T follicular helper cell (primary cell): ENCODE data around the gene HMCN1.

Experiments
- DNase-seq: peaks from one replicate; pipeline ENCODE4 v3.0.0-alpha.2; 2020; ENCODE audit warnings: low read depth
- total RNA-seq, 2 experiments: gene quantifications; one replicate each; lab custom pipeline; 2026; lab: John Stamatoyannopoulos, UW

HMCN1 gene
- 0.09 to 0.42 reads per million in 2 experiments for total RNA-seq

DNA sequence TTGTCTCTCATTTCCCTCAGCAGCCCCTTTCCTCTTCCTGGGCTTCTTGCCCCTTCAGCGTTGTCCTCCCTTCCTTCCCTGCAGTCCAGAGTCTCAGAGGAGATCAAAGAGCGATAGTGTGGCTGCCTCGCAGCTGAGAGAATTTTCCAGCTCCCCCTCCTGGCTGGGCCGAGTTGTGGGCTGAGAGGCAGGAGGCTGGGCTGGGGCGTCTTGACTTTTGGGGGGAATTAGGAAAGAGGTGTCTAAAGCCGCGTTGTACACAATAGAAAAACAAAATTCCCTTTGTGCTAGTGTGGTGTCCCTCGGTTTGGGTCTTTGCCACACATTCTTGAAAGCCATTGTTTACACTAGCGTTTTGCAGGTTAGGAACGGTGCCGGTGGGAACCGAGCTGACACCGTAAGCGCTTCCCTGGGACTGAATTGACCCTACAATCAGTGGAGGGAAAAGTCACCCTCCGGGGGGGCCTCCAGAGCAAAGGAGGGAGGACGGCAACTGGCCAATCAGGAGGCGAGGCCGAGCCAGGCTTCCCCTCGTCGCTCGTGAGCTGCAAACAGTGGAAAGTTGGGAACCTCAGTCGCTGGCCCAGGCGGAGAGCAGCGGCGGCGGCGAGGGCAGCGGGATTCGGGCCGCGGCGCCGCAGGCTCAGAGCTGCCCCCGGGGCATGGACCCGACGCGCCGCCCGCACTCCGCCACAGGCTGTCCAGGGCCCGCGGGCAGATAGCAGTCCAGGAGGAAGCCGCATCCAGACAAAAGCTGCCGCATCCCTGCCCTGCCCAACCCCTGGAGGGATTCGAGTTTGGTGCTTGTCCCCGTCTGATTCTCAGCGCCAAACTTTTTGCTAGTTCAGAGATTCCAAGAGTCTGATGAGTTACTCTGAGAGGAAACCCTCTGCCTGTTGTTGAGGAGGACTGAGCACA is at the start of gene HMCN1:
HMCN1 (plus strand) TSS at position 574 of the 918 bp plus-strand sequence. CDS start 389 bp downstream, outside the sequence.
- DNase-seq, result no peak

DNA sequence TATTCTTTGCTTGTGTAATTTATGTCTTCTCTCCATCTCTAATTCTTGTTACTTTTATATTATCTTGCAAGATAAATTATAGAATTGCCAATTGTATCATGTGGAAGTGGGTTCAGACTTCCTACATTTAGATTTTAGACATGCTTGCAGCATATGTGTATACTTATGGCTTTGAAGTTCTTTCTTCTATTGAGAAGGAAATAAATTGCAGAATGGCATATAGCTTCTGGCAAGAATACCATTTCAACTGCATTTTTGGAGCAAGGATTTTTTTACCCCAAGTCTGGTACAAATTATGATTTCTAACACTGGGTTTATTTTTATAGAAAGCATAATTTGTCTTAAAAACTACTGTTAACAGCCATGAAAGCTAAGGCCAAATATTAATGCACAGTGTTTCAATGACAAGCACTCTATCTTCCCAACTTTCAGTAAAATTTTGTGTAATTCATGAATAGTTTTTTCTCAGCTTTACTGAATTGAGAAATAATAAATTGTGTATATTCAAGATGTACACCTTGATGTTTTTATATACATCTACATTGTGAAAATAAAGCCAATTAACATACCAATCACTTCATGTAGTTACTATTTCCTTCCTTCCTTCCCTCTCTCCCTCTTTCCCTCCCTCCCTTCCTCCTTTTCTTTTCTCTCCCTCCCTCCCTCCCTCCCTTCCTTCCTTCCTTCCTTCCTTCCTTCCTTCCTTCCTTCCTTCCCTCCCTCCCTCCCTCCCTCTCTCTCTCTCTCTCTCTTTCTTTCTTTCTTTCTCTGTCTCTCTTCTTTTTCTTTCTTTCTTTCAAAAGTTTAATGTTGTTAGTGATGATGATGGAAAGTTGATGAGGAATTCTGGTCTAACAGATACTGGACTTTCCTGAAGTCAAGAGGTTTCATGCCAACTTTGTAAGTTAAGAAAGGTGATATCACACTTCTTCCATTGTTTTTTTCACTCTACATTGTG is 47.1 kb upstream of the HMCN1 start:
- no peak for DNase-seq

DNA sequence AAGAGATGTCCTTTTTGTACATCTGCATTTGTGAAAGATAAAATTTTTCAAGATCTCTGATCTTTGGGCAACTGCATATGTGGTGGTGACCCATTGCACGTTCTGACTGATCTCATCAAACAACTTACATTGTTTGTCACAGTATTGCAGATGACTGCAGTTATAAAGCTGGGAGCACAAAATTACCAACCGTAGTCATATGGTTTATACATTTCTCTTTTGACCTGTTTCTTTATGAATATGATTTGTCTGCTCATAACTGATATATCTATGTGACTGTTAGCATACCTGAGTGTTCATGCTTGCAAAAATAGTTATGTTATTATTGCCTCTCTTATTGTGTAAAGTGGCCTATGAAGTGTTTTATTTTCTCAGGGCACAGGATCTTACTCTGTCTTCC is 43.7 kb upstream of the HMCN1 start:
- DNase-seq, result no peak

DNA sequence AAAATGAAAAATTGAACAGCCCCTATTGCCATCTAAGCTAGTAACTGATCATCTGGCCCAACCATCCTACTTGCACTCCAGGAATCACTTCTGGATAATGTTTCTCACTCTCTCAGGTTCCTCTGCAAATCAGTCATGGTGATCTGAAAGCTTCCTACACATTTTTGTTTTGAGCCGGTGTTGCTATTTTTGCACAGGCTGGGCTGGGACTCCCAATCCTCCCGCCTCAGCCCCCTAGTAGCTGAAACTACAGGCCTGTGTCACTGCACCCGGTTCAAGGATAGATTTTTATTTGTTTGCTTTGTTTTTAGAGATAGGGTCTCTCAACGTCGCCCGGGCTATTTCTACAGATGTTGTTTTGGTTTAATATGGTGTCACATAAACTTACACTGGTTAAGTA is 40.5 kb upstream of the HMCN1 start:
- no peak for DNase-seq

DNA sequence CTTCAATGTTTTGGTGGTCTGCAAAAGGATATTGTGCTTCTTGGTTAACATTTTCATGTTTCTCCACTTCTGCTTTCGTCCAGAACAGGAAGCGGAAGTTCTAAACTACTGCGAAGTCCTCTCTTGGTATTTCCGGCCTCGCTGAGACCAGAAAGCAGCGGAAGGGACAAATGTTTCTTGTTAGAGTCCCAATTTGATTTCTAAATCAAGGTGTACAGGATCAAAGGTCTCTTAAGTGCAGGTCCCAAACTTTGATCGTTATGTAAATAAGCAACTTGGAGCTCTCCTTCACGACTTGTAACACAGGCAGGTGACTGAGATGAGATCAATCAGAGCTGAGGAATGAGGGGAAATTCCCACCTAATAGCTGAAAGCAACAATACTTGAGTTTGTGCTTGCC is 40.1 kb upstream of the HMCN1 start:
- DNase-seq, result no peak

DNA sequence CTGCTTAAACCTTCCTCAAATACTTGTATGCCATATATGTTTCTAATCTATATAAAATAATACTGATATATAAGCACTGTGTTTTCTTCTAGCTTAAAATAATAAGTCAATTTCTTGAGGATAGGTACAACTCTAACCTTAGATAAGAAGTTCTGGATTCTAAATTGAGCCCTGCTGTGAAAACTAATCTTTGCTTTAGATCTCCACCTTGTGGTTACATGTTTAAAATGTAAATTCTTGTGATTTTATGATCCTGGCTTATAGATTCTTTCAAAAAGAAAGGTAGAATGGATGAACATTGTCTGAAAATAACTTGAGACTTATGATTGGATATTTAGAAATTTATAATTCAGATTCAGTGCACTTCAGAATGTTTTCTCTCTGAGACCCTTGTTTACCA is 38.9 kb upstream of the HMCN1 start:
- no peak for DNase-seq

DNA sequence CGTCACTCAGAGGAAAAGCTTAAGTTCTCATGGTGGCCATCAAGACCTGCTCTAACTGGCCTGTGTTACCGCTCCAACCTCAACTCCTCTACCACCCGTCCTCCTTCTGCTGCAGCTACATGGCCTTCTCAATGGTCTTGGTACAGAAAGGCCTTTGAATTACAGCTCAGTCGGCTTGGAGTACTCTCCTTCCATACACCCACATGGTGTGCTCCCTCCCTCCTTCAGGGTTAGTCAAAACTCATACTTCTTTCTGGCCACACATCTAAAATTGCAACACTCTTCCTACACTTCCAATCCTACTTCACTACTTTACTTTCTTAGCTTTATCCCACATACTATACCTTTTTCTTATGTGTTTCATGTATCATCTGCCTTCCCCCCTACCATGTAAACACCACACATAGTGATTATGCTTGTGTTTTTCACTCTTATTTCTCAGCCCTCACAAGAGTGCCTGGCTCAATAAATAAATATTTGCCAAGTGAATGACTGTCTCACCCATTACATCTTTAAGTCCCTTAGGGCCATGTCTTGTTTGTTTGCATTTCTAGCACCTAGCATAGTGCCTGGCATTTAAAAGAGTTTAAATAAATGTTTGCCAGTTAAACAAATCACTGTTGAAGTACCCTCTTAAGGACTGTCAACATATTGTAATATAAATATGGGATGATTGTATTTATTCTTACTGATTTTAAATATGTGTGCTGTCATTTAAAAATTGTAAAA is 37.6 kb upstream of the HMCN1 start:
- no peak for DNase-seq

DNA sequence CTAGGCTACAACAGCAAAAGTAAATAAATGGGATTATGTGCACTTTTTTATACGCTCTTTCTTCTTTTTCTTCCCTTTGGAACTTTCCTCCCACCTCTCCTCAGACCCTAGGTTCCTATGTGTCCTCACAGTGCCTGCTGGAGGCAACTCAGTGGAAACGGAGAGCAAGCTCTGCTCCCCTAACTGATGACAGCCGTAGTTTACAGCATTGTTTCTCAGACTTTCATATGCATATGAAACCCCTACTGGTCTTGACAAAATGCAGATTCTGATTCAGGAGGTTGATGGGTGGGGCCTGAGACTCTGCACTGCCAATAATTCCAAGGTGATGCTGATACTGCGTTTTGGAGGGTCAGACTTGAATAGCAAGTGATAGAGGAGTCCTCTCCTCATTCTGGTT is 34.3 kb upstream of the HMCN1 start:
- DNase-seq, result no peak

DNA sequence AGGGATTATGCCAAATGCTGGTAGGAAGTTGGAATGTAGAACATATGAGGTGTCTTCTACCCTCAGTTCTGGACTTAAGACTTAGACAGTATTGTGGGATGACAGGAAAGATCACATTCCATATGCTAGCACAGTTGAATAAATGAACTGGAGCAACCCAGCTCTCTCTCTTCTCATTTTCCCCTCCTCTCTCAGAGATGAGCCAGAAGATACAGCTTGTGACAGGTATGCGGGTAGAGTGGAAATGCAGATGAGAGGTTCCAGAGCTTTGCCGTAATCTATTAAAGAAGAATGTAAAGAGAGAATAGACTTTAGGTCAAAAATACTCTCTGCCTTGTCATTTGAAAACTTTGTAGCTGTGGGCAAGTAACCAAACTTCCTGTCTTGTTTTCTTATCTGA is 32.5 kb upstream of the HMCN1 start:
- DNase-seq, result no peak

DNA sequence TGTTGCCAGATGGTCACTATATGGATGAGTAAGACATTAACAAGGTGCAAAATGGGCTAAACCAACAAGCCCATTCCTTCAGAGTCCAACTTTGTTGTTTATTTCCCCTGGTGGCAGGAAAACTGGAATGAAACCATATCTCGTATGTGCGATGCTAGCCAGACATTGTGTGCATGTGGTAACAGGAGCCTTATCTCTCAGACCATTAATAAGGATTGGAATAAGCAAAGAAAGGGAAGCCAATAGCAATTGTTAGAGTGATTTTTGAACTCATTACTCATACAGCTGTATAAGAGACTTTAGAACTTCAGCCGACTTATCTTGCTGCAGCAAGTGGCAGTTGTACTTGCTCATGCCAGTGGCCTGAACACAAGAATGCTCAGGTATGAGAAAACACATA is 30.0 kb upstream of the HMCN1 start:
- DNase-seq, result no peak

DNA sequence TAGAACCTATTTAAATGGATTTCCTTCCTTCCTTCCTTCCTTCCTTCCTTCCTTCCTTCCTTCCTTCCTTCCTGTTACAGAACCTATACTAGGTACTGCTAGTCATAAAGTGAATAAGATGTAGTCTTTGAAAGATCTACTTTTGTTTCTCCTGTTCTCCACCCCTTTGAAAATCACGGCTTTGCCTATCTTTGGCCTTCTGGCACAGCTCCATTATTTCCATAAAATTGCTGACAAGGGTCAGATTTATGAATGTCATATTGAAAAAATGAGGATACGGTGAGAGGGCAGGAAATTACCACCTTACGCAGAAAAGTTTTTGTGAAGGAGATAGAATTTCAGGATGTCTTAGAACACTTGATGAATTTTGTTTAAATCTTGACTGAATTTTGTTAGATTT is 18.1 kb upstream of the HMCN1 start:
- no peak for DNase-seq

DNA sequence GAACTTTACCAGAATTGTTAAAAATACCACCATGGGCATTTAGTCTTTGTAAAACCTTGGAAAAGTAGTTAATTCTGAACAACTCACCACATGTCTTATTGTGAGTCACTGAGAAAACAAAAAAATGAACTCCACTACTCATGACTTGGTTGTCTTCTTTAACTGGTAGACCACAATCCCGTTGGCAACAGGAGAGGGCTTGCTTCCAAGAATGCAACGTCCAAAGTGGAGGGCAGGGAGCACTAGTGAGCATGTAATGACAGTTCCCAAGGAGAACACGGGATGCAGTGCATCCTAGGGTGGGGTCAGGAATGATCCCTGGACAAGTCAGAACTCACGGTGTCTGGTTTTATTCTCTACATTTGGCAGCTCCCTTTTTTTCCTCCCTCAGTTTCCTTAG is 15.2 kb upstream of the HMCN1 start:
- DNase-seq, result no peak

DNA sequence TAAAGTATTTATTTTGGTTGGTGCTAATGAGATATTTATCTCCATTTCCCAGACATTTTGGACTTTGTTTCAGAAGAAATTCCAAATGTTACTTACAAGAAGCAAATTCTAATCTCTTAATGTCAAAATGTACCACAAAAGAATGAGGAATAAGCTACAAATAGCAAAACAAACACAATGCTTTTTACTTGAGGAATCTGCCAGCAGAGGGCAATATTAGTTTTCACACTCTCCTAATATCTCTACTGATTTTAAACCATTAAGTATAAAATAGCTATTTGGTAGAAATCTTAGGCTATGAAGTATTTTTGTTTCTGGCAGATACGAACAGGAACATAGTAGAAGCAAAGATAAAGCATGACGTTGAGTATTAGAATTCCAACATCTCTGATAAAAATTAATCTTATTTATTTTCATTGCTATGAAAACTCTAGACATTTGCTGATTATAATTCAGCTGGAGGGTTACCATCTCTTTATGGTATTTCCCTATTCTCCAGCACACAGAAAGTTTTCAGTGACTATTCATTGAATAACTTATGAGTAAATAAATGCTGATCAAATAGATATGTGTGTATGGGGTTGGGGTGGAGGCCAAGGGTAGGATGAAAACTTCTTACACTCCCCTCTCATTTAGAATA is 13.4 kb upstream of the HMCN1 start:
- no peak for DNase-seq

DNA sequence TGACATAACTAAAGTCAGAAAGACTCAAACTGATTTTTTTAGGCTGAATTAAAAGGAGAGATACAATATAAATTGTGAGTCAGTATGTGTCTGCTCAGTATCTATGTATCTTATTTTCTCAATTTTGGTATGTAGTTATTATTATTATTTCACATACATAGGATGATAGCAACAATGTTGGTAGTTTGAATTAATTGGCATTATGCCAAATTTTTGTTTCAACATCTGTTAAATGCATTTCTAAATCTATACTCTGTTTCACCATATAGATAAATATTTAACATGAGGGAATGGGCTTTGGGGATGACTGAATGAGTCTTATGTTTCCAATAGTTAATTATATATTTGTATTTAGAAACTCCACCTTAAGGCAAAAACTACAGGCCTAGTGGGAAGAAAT is 12.6 kb upstream of the HMCN1 start:
- DNase-seq, result no peak

DNA sequence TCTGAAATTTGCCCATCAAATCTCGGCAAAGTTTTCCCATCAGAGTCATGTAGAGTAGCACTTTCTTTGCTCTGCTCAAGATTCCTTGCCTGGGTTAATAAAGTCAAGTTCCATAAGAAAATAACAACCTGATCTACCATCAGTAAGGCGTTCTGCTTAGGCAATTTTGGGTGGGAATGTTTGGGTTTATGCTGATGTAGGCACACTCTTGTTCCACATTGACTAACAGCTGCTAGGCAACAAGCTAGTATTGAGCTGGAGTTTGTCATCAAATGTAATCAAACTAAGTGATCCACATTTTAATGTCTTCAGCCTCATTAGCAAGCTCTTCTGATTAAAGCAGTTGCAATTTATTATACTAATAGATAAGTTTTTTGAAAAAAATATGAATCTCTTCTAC is 12.1 kb upstream of the HMCN1 start:
- no peak for DNase-seq

DNA sequence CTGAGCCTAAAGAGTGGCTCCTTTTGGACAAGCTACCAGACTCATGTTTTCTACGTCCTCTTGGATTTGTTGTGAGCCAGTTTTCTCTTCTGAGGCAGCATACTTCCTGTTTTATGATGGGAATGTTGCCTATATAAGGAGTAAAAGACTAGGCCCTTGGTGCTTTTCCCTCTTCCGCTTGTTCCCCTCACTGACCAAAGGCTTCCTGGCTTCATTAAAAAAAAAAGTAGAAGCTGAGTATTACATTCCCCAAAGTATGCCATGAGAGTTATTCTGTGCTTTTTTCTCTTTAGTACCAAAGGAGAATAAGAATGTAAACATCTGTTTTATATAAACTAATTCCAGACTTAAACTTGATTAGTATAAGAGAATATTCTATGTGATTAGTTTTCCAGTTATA is 6.5 kb upstream of the HMCN1 start:
- no peak for DNase-seq

DNA sequence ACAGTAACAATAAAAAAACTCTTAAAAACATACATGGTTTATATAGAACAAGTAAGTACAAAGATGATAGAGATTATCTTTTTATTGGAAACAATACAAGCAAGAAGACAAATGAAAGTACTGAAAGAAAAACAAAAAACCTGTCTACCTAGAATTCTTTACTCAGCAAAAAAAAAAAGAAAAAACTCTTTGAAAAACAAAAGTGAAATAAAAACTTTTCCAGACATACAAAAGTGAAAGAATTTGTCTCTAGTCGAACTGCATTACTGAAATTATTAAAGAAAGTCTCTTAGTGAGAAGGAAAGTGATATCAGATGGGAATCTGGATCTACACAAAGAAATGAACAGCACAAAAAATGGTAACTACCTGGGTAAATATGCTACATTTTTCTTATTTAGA is 2.7 kb upstream of the HMCN1 start:
- DNase-seq, result no peak

DNA sequence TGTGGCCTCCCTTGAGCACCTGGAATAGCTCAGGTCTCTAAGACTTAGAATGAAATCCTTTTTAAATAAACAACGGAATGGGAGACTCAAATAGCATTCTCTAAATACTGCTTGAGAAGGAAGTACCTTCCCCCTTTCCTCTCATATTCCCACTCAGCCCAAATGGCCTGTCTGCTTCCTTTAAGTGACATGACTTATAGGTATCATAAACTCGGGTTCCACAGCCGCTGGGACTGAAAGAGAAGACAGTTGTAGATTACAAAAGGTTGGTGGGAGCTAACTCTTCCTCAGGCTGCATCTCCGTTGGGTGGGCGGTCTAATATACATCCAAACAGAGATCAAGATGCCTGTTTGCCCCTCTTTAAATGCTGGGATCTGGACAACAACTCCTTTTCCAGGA is 1.2 kb upstream of the HMCN1 start:
- DNase-seq, result no peak

DNA sequence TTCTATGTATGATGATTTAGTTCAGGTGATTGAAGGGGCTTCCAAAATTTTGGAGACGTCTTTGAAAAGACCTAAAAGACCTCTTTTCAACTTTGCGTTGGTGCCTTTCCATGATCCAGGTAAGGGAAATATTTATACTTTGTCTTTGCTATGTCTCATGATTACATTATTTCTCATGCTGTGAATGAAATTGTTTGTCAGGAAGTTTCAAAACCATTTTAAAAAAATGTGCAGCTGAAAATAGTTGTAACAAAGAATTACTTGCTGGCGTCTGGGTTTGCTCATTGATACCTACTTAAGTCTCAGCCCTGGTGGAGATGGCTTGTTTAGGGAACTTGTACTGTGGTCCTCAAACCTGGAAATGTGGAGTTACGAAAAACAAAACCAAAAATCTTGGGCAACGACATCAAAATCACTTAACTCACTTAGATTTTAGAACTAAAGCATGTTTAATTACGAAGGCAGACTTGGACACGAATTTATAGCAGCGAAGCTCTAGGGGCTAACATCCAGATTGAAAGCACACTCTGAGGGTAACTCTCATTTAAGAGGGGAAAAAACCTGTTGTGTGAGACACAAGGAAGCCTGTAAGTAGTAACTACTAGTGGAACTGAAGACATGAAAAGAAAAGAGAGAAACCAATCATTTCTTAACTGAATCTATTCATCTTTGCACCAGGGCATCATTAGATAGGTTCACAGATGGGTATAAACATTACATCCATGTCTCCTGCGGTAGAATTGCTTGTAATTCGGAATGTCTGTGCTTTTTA is 924 bp downstream of the HMCN1 start:
- DNase-seq, result no peak

DNA sequence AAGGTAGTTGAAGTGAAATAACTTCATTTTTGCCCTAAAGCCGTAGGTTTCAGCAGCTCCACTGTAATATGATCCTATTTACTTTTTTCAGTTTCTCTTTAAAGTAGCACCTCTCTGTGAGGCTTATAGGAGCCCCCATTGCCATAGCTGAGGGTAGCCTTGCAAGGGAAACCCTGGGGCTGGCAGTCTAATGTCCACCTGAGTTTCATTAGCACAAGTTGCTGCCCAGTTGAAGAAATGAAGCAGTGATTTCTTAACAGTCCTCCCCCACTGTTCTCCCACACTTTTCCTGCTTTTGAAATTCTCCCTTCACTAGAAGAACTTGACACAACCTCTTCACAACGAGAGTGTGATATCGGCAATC is 1.5 kb downstream of the HMCN1 start:
- no peak for DNase-seq

DNA sequence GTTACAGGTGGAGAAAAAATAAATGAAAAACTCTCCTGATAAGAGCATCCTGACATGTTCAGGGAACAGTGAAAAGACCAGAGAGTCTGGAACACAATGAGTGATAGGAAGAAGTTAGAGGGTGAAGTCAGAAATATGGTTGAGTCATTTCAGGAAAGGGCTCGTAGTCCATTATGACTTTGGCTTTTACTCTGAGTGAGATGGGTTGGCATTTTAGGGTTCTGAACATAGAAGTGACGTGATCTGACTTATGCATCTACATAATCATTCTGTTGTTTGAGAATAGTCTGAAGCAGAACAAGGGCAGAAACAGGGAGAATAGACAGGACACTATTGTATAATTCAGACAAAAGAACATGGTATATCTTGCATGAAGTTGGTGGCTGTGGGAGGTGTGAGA is 5.8 kb downstream of the HMCN1 start:
- no peak for DNase-seq
